Measurements from ENCODE around the gene DMRT3.
"Not testable (repeated sequence)": the region's sequence is repeated elsewhere in the genome, so short reads cannot be mapped to it uniquely, and the experiment has no call there.

The DMRT3 gene

DNA sequence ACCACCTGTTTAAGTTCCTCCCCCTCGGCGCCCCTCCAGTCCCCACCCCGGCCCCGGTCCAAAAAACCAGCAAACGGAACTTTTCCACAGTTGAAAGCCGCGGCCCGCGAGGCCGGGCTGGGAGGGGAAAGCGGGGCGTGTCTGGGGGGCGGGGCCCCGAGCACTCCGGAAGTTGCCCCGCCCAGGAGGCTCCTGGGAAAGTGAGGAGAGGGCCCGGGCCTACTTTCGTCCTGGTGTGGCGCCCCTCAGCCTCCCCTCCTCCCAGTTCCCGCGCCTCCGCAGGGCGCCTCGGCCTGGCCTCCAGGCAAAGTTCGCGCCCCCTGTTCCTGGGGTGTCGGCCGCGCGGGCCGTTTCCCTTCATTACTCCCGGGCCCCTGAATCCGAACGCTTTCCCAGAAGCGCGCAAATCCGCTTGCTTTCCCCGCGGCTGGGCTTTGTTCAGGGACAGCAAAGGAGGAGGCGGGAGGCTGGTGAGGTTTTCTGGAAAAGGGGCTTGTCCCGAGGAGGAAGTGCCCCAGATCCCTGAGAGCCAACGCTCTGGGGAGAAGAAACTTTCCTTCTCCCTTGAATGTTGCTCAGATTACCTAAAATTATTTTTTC lies 4.5 kb upstream of the DMRT3 start:
- DNase-seq (ENCODE audit: low read depth, low spot score) = no peak

DNA sequence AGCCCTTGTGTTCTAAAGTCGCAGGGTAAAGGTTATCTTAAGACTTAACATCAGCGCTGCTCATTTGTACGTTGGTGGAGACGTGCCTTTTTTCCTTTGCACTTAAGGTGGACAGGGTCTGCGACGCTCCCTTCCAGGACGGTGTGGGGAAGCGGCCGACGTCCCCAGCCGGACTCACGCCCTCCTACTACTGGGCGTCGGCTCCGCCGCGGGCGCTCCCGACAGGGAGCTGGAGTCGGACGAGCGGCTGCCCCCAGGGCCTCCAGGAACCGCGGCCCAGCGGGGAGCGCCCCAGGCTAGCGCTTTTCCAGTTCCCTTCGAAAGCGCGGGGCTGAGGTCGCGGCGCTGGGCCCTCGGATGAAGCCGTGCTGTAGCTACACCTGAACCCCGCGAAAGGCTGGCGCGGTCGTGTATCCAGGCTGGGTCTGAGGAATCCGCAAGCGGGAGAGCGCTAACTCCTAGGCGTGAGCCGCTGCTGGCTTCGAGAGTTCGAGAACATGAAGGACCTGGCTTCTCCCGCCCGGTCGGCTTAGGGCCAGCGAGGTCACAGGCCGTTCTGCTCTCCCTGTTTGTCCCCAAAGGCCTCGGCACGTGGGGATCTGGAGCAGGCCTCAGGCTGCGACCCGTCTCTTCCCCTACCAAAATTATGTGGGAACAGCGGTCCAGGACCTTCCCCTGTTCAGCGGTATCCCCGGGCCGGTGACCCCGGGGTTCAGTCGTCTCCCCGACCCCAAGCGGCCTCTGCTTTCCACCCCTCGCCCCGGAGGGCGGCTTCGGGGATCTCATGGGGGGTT lies 3.8 kb upstream of the DMRT3 start:
- DNase-seq (ENCODE audit: low read depth, low spot score) = no peak

DNA sequence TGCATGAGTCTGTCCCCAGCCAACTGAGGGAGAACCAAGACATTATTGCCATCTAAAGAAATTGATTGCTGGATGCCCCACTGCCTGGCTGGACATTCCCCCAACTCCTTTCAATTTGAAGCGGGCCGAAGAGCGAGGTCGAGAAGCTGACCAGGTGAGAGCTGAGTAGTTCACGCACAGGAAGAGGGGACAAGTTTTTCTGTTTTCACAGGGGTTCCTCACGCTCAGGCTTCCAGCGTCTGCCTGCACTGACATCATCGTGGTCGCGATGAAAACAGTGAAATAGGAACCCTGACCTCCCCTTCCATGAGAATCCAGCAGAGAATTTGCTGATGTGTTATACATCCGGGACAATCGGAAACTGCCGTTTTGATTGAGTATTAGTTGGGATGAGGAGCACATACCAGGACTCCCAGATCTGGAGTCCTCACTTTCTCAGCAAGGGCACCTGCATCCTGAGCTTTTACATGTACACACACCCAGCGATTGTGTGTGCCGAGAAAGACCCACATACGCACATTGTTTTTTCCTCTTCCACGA lies 3.1 kb upstream of the DMRT3 start:
- no peak for DNase-seq (ENCODE audit: low read depth, low spot score)

DNA sequence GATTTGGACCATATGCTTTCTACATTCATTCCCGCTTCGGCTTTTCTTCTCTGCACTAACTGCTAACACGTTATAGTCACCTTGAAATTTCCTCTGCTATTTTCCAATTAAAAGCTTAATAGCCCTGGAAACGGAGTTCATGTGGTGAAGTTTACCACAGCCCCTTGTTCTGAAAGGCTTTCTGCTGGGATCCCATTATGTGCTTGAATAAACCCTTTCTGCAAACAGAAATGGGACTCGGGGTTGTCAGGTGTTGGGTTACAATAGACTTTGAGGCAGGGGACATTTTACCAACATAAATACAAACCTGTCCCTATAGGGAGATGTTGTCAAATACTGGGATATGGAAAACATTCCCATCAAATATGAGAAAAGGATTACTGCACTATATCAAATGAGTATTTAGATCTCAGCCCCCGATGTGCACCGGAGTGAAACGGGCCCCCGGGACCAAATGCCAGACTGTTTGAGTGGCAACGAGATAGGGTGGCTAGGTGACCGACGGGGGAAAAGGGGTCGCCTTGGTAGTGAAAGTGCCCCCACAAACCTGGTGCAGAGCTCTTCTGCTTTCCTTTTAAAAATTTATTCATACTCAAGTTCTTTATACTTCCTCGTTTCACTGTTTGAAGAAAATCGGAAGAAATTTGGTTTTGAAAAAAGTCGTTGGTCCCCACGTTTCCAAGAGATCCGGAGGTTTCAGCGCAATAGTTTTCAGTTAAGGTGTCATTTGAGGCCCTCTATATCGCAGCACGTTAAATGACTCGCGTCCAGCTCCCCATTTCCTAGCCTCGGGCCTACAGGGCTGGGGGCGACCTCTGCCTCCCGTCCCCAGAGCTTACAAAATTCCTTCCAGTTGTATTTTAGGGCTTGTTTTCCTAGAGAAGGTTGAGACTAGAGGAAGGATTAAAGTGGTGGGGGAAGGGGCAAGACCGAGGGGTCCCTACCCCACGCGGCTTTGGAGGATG lies 2.1 kb upstream of the DMRT3 start:
- no peak for DNase-seq (ENCODE audit: low read depth, low spot score)

DNA sequence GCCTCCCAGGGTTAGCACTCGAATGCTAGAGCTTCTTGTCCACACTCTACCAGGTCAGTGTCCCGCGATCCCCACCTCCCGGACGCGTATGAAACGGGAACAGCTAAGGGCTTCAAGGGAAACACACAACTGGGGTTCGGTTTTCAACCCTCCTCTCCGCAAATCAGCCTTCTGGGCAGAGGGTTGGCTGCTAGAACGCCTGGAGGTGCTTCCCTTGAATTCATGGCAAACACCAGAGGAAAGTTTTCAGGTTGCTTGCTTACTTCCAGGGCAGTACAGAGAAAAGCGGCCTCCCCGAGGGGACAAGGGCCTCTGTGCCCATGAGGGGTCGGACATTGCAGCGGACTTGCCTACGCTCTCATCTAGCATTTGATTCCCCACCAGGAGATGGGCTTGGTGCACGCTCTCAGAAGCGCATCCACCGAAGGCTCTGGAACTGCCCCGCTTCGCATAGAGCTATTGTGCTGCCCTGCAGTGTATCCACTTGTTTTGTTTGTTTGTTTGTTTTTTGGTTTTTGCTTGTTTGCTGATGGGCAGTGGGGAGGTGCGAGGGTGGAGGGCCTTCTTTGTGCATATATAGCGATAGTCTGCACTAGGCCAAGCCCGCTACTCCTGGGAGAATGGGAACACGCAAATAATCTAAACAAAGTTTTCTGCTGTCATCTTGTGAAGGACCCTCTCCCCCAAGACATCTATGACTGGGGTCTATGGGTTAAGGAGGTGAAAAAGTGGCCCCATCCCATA lies 1.3 kb upstream of the DMRT3 start:
- DNase-seq (ENCODE audit: low read depth, low spot score) = no peak

DNA sequence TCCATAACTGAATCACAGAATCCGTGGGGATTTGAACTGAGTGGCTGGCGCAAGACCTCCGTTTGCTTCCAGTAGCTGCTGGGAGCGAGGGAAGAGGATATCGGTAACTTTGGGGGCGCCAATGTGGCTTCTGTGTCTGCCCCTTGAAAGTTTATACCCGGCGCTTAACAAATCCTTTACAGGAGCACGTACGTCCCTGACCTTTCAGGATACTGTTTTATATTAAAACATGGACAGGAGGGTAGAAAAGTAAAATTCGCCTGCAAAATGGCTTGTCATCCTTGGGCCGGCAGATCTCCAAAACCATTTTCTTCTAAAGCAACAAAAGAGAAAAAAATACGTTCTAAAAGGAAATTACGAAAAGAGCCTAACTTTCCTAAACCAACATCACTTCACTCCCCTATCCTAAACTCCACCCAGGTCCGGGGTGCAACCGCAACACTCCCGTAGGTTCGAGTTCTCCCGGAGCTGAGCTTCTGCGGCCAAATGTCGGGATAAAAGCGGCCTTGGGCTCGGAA lies 656 bp upstream of the DMRT3 start:
- no peak for DNase-seq (ENCODE audit: low read depth, low spot score)

DNA sequence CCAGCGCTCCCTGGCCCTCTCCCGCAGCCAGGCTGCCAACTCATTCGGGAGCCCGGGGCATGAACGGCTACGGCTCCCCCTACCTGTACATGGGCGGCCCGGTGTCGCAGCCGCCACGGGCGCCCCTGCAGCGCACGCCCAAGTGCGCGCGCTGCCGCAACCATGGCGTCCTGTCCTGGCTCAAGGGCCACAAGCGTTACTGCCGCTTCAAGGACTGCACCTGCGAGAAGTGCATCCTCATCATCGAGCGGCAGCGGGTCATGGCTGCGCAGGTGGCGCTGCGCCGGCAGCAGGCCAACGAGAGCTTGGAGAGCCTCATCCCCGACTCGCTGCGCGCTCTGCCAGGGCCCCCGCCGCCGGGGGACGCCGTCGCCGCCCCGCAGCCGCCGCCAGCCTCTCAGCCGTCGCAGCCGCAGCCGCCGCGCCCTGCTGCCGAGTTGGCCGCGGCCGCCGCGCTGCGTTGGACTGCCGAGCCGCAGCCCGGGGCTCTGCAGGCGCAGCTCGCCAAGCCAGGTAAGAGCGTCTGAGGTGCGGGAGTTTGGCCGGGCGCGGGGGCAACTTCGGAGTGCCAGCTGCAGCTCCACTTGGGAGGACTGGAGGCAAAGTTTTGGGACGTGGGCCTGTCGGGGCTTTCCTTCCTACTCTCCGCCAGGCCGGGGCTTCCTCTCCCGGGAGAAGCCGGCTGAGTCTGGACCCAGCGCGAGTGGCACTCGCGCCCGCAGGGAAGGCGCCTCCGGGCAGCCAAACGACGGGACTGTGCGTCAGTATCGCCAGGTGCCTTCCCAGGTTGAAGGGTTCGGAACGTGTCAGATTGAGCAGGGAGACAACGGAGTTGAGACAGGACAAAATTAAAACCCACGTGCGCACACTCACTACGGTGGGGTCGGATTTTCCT lies 735 bp downstream of the DMRT3 start:
- DNase-seq (ENCODE audit: low read depth, low spot score) = no peak

DNA sequence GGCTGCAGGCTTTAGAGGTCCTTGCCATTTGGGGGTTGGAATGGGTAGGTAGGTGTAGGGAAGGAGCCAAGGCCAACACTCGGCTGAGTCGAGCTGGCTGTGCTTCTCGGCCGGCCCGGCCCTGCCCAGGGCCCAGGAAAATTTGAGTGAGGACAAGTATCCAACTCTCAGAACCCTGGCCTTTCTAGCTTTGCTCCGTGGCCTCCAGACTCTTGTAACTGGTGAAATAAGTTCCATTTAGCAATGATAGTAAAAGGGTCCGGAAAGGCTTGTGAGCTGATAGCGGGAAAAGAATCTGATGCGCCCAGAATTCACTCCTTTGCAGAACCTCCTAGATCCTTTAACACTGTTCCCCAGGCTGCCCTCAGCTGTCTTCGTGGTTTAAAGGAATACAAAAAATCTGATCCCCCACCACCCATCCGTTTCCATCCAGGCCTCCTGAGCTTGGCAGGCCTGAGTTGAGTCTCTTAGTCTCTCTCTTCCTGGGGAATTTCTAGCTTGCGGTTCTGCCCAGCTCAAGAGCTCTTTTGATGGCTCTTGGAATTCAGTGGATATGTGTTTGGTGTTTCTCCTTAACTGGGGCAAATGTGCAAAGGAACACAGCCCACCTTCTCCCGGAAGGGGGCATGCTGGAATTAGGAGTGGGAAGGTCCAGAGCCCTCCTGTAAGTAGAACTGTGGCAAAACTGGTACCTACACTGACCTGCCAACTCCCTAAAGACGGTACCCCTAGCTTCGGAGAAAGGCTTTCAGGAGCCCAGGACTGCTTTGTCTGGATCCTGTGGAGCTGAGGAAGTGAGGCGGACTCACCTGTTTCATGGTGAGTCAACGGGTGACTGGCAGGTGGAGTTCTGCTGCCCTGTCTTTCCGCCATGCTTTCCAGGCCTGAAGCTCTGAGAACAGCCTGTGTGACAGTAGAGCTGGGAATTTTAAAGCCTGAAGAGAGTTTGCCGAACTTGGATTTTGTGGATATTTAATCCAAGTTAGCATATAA lies 1.7 kb downstream of the DMRT3 start:
- DNase-seq (ENCODE audit: low read depth, low spot score) = no peak

DNA sequence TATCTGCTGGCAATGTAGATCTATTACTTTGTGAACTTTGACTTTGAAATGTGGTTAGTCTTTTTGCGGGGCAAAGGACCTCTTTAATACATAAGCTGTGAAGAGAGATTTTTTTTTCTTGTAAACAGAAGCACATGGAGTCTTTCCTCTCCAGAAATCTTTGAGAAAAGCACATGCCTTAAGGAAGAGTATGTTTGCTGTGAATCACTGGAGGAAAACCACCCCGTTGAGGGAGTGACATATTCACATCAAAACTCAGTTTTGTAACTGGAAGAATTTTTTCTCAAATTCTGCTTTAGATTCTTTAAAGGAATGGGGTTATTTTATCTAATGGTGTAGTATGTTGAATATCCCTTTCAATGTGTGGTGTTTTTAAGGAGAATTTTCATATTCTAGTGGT lies 3.5 kb downstream of the DMRT3 start:
- no peak for DNase-seq (ENCODE audit: low read depth, low spot score)

DNA sequence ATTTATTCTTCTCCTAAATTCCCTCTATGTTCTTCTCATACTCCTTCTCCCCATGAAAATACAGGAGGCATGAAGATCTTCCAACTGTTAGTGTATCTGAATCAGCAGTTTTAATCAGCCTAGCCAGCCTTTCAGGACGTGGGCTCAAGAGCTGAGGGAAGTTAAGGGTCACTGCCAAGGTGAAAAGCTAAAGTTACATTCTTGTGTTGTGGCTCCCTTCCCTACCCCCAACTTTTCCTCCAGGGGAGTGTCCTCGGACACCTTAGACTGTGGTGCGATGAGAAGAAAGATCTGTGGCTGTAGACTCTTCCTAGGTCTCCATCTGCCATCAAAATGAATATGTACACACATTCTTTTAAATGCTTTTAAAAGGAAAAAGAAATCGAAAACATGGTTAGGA lies 4.2 kb downstream of the DMRT3 start:
- DNase-seq (ENCODE audit: low read depth, low spot score) = no peak

DNA sequence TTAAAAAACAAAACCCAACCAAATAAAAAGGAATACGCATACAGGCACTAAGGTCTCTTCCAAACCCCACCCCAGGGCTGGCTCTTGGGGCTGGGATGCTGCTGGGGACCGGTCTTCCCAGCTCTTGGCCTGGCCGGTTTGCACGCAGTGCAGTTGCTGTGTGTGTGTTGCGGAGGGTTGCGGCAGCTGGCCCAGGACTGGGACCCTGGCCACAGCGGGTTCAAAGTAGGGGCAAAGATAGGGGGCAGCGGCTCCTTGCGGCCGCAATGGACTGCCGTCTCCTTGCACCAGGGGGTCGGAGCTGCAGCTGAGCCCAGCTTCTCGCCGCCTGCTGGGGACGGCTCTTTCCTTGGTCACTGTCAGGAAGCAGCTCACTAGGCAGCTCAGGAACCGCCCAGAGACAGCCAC lies 5.0 kb downstream of the DMRT3 start:
- no peak for DNase-seq (ENCODE audit: low read depth, low spot score)

DNA sequence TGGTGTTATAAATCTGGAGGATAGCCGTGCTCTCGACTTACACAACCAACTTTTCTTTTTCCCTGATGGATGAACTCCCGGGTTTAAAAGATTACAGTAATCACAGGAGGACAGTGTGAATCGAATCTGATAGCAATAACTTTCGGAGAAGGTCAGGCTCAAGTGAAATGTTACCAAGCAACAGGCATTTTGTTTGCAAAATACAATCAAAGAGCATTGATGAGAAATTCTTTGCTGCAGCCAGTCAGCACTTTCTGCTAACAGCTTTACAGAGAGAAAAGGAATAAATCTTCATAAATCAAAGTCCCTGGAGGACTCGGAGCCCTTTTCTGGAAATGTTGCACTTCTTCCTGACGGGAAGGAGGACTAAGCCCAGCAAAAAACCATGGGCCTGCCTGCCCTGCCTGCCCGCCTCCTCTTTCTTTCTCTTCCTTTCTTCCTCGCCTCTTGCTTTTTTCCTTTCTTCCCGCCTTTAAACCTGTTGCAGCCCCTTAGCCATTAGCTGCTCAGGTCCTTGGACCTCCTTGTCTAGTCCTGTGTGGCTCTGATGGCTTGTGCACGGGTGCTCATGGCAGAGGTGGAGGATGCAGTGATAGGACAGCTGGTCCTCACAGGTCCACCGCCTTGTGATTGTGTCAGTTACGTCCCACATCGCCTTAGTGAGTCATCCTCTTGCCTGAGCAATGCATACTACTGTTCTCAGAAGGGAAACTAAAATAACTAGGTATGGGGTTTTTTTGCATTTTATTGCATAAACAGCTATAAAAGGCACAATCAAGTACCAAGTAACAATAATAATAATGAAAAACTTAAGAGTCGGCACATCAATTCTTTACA lies 6.2 kb downstream of the DMRT3 start:
- DNase-seq (ENCODE audit: low read depth, low spot score) = no peak

DNA sequence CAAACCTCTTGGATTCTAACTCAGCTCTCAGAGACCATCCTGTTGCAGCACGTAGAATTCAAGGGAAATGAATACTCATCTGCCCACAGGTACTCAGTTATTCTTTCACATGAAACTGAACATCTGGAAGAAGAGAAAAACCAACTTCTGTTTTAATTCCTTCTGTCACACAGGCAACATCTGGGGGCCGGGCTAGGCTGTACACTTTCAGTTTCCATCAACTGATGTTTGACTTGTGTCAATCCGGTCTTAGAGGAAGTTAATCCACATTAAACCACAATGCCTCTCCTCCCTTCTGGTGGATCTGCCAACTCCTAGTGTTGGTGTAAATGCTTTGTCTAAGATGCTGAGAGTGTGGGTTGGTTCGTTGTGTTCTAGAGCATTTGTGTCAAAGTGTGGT lies 17.6 kb downstream of the DMRT3 start:
- DNase-seq (ENCODE audit: low read depth, low spot score) = no peak

DNA sequence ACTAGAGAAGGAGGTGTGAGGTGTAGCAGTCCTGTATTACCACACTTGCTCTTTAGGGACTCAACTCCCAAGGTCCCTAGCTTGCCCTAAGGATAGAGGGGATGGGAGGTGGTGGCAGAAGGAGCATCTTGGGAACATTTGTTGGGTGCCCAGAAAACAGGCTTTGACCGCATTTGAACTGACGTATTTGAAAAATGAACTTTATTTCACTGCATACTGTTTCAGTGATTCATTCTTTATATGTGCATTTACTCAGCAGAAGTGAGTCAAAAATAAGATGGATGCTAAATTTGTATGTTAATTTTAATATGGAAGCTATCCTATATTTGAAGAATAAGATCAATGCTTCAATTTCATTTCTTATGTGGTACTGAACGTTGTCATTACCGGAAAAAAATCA lies 18.7 kb downstream of the DMRT3 start:
- DNase-seq (ENCODE audit: low read depth, low spot score) = no peak

DNA sequence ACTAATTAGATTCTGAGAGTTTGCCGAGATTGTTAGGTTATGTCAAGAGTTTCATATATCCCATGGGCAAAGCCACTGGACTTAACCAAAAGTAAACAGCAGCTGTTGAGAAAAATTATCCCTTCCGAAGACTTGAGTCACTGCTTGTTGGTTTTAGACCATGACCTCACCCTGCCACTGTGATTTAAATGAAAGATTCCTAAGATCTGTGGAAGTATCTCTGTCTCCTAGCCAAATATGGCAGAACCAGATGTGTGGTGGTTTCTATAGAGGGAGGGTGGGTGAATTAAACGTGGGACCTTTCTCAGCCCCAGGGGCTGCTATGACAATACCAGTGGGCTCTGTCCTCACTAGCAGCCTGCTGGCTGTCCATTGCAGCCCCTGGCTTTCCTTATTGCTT lies 19.3 kb downstream of the DMRT3 start:
- DNase-seq (ENCODE audit: low read depth, low spot score) = no peak

DNA sequence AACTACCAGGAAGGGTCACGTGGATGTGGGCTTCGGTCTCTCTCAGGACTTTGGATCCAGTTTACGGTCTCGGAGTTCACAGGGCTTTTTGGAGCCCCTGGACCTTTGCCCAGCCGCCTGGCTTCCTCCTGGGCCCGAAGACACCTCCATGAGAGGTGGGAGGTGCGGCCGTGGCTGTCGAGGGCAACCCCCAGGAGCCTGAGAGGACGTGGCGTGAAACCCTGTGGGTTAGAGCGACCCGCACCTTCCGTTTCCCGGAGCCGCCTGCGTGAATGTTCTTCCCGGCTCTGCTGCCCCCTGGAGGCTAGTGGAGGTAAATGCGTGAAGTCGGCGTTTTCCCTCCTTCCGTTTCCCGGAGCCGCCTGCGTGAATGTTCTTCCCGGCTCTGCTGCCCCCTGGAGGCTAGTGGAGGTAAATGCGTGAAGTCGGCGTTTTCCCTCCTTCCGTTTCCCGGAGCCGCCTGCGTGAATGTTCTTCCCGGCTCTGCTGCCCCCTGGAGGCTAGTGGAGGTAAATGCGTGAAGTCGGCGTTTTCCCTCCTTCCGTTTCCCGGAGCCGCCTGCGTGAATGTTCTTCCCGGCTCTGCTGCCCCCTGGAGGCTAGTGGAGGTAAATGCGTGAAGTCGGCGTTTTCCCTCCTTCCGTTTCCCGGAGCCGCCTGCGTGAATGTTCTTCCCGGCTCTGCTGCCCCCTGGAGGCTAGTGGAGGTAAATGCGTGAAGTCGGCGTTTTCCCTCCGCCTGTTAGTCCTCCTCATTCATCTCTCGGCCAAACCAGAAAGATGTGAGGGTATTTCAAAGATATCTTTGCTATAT lies 22.1 kb downstream of the DMRT3 start:
- not testable (repeated sequence) for DNase-seq (ENCODE audit: low read depth, low spot score)

DNA sequence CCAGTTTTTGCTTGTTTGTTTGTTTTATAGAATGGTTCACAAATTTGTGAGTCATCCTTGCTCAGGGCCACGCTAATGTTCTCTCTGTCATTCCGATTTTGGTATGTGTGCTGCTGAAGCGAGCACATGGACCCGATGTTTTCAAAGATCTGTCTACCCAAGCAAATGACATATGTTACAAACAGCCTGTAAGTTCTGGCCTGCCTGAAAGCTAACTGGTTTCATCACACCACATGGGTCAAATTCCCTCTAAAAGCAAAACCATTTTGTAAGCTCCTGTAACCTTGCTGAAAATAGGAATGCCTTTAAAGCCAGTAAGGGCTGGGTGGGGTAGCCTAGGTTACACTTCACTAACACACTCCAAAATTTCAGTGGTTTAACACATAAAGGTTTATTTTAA lies 25.4 kb downstream of the DMRT3 start:
- DNase-seq (ENCODE audit: low read depth, low spot score) = no peak

All from smooth muscle cell of the brain vasculature (primary cell).